GM10248 (cell line): Measurements from ENCODE around the gene C9orf85.

ENCODE experiments used
- CTCF ChIA-PET: fragments of 300-600 bp; sonication (Branson Sonifier 250); formaldehyde crosslinking; extraction: SDS; loops from one replicate; lab custom pipeline; 2021; ENCODE audit warnings: antibody characterized with exemption; lab: Yijun Ruan, JAX
- POLR2A ChIA-PET: fragments of 350-650 bp; sonication (Branson Sonifier 250); formaldehyde crosslinking; extraction: SDS; loops from one replicate; lab custom pipeline; 2020; ENCODE audit warnings: antibody characterized with exemption; lab: Yijun Ruan, JAX
- DNase-seq: peaks from one replicate; pipeline ENCODE4 v3.0.0; 2012; ENCODE audit errors: extremely low spot score
- TF ChIP-seq, protein P1 (sequence below): IDR thresholded peaks from 2 replicates; pipeline ENCODE4 v1.5.1; 2012; ENCODE audit warnings: mild to moderate bottlenecking, low read depth; ENCODE audit errors: extremely low read depth, missing control alignments, control extremely low read depth

The C9orf85 gene

DNA sequence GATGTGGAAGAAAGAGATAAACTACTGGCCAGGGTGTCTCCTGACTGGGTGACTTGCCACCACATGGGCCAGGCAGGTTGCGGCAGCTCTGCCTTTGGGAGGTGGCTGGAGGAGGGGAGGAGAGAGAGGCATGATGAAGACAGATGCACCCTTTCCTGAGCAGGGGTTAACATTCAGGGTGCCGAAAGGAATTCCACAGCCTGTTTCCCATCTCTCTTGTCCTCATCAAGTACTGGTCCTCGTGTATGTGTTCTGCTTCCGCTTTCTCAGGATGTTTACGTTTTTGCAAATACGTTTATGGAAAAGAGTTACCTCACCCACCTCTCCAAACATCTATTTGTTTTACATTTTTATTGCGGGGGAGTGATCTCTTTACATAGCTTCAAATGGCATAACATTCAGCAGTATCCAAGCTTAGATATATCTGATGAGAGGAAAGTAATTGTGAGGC, 73.4 kb downstream of the C9orf85 start:
- DNase-seq: no peak
- ChIA-PET POLR2A (no interaction called here), CTCF (interaction anchor here (1.1 to 1.4 kb wide), 2 partner anchors 41 to 54 kb away, joined by 4 to 5 read pairs; no protein-coding TSS in a partner anchor)
- TF ChIP-seq, protein P1, sequence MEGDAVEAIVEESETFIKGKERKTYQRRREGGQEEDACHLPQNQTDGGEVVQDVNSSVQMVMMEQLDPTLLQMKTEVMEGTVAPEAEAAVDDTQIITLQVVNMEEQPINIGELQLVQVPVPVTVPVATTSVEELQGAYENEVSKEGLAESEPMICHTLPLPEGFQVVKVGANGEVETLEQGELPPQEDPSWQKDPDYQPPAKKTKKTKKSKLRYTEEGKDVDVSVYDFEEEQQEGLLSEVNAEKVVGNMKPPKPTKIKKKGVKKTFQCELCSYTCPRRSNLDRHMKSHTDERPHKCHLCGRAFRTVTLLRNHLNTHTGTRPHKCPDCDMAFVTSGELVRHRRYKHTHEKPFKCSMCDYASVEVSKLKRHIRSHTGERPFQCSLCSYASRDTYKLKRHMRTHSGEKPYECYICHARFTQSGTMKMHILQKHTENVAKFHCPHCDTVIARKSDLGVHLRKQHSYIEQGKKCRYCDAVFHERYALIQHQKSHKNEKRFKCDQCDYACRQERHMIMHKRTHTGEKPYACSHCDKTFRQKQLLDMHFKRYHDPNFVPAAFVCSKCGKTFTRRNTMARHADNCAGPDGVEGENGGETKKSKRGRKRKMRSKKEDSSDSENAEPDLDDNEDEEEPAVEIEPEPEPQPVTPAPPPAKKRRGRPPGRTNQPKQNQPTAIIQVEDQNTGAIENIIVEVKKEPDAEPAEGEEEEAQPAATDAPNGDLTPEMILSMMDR: no peak

- DNase-seq: no peak
- CTCF ChIA-PET: interaction anchor here (1.4 kb wide), 1 partner anchor 53 kb away, joined by 4 read pairs; no protein-coding TSS in a partner anchor
- TF ChIP-seq, protein P1: no peak
- POLR2A ChIA-PET: no interaction called here
Measured at GRCh38 chr9:71985297-71985911, 74.0 kb downstream of the C9orf85 start.

- CTCF ChIA-PET: no interaction called here
- POLR2A ChIA-PET: no interaction called here
- TF ChIP-seq, protein P1: no peak
- no peak for DNase-seq
Measured at GRCh38 chr9:71986900-71987299, 75.5 kb downstream of the C9orf85 start.

DNA sequence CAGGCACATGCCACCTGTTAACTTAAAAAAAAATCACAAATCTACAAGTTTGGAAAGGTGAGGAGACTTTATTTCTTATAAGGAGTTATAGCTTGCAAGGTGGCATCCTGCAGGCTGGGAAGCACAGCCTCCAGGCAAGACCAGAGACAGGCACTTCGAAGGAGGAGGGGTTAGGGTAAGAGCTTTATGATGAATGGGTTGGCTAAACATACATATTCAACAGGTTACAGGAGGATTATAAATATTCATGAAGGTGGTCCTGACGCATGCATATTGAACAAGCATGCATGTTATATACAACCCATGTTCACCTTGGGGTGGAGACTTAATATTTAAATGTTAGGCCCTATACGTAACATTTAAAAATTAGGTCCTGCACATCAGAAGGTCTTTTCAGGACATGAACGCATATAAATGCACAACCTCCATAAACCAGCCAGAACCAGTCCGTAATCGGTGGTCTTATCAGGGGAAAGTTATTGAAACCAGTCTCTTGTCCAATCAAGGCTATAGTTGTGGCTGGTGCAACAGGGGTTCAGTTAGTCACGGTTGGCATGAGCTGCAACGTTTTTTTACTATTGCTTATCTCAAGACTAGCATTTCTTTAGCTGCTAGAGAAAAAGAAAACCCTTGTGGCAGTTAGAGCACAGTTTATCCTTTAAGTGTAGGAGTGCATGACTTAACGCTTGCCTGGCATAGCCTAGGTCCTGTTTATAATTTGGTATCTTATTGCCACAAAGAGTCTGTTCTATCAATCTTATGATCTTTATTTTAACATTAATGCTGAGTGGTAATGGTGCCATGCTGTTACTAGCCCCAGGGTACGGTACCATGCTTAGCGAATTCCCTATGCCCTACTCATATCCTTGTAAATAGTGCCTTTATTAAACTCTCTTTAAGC, 76.3 kb downstream of the C9orf85 start:
- no peak for DNase-seq
- ChIA-PET POLR2A (no interaction called here), CTCF (interaction anchor here (0.7 to 1.3 kb wide), 3 partner anchors 9 to 51 kb away, joined by 3 to 4 read pairs (median 4); no protein-coding TSS in a partner anchor)
- TF ChIP-seq, protein P1: no peak

GRCh38 chr9:71990466-71990865, 79.0 kb downstream of the C9orf85 start:
- TF ChIP-seq, protein P1: no peak
- no peak for DNase-seq
- POLR2A ChIA-PET: no interaction called here
- CTCF ChIA-PET: interaction anchor here (1.7 kb wide), 1 partner anchor 35 kb away, joined by 4 read pairs; no protein-coding TSS in a partner anchor

- ChIA-PET POLR2A (no interaction called here), CTCF (interaction anchor here (1.4 kb wide), 1 partner anchor 185 kb away, joined by 4 read pairs; no protein-coding TSS in a partner anchor)
- DNase-seq: no peak
- TF ChIP-seq, protein P1: no peak
Measured at GRCh38 chr9:72005451-72005850, 94.0 kb downstream of the C9orf85 start.
